Measurements from ENCODE around the gene CHSY3. TPM values are rescaled to one million over a fixed set of nuclear protein-coding genes. Genes with fewer than 3 reads are reported as not detected.
A peak's percentile ranks its signal among the peaks of the same experiment; 100 is the strongest.

CHSY3 gene
- total RNA-seq, 2 donors from 2014 or later, result 1.2 to 2.0 TPM

- H3K9me3 Mint-ChIP-seq, result no peaks in the 10 kb centered on the region
- peaks cover 41% of the 10 kb centered on the region for H3K27me3 Mint-ChIP-seq (ENCODE audit: insufficient read depth)
- no peak overlapping the region for H3K4me3 ChIP-seq (ENCODE audit: low read length)
- H3K36me3 Mint-ChIP-seq (ENCODE audit: low read depth), result no peaks in the 10 kb centered on the region
- WGBS, 2 experiments (ENCODE audit: insufficient coverage in 1 of 2, insufficient read length in 1 of 2), result 83 to 87% methylated on average over 3 to 6 of the region's 6 CpGs
- H3K27ac ChIP-seq (ENCODE audit: low read depth, low read length), result no peak overlapping the region
- no peak overlapping the region for H3K9ac ChIP-seq (ENCODE audit: extremely low read depth, low read length, poor library complexity, severe bottlenecking)
- peaks cover 59% of the 10 kb centered on the region for H3K27me3 ChIP-seq (ENCODE audit: control insufficient read depth, insufficient read depth, low read length, poor library complexity, severe bottlenecking)
- no peaks in the 10 kb centered on the region for H3K9me3 ChIP-seq (ENCODE audit: control insufficient read depth, low read length)
- H3K27ac Mint-ChIP-seq, result no peak overlapping the region
- peaks cover 12% of the 10 kb centered on the region for H3K4me1 Mint-ChIP-seq
- H3K4me3 Mint-ChIP-seq, result no peak overlapping the region
- TF ChIP-seq, protein P1, sequence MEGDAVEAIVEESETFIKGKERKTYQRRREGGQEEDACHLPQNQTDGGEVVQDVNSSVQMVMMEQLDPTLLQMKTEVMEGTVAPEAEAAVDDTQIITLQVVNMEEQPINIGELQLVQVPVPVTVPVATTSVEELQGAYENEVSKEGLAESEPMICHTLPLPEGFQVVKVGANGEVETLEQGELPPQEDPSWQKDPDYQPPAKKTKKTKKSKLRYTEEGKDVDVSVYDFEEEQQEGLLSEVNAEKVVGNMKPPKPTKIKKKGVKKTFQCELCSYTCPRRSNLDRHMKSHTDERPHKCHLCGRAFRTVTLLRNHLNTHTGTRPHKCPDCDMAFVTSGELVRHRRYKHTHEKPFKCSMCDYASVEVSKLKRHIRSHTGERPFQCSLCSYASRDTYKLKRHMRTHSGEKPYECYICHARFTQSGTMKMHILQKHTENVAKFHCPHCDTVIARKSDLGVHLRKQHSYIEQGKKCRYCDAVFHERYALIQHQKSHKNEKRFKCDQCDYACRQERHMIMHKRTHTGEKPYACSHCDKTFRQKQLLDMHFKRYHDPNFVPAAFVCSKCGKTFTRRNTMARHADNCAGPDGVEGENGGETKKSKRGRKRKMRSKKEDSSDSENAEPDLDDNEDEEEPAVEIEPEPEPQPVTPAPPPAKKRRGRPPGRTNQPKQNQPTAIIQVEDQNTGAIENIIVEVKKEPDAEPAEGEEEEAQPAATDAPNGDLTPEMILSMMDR (conservative IDR thresholded peaks at IDR 0.05), result no peak
- H3K4me1 ChIP-seq (ENCODE audit: control insufficient read depth, insufficient read depth, low read length), result no peaks in the 10 kb centered on the region
- H3K36me3 ChIP-seq (ENCODE audit: control insufficient read depth, insufficient read depth, low read length), result no peaks in the 10 kb centered on the region
- no peak for DNase-seq
Measured at GRCh38 chr5:129902816-129903215, 1.4 kb upstream of the CHSY3 start.

DNA sequence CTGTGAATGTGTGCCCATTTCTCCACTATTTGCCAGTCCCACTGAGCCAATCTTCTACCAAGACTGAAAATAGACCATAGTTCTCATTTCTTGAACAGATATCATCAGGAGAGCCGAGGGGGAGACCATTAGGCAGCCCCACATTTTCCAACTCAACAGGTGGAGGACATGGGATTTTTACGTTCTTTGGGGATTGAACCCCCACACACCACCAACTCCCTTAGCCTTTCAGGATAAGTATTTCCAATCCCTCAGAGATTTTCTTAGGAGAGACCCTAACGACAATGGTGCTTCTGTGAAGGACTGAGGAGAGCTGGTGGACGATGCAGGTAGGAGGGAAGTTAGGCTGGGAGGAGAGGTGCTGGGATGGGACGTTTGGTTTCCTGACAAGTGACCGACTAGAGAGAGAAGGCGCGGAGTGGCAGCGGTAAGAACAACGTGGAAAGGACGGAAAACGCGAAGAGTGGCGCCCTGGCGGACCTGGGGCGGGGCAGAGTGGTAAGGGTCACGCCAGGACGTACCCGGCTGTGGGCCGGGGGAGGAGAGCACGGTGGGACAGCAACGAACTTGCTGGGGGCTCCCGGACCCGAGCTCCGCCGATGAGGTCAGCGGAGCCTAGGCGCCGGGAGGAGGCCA is 681 bp upstream of the CHSY3 start:
- H3K27ac Mint-ChIP-seq, result peak overlapping the region; percentile 40
- H3K9me3 Mint-ChIP-seq, result no peaks in the 10 kb centered on the region
- H3K4me3 ChIP-seq (ENCODE audit: low read length), result peak overlapping the region; percentile 79
- H3K4me1 Mint-ChIP-seq, result peaks cover 12% of the 10 kb centered on the region
- WGBS, 2 experiments (ENCODE audit: insufficient coverage in 1 of 2, insufficient read length in 1 of 2), result 6 to 8% methylated on average over 18 to 28 of the region's 29 CpGs
- H3K36me3 Mint-ChIP-seq (ENCODE audit: low read depth), result no peaks in the 10 kb centered on the region
- TF ChIP-seq, protein P1 (conservative IDR thresholded peaks at IDR 0.05), result no peak
- no peak overlapping the region for H3K27ac ChIP-seq (ENCODE audit: low read depth, low read length)
- H3K9me3 ChIP-seq (ENCODE audit: control insufficient read depth, low read length), result no peaks in the 10 kb centered on the region
- peaks cover 61% of the 10 kb centered on the region for H3K27me3 ChIP-seq (ENCODE audit: control insufficient read depth, insufficient read depth, low read length, poor library complexity, severe bottlenecking)
- H3K36me3 ChIP-seq (ENCODE audit: control insufficient read depth, insufficient read depth, low read length), result no peaks in the 10 kb centered on the region
- H3K4me3 Mint-ChIP-seq, result peak overlapping the region; percentile 72
- H3K27me3 Mint-ChIP-seq (ENCODE audit: insufficient read depth), result peaks cover 46% of the 10 kb centered on the region
- no peaks in the 10 kb centered on the region for H3K4me1 ChIP-seq (ENCODE audit: control insufficient read depth, insufficient read depth, low read length)
- no peak for DNase-seq
- peak overlapping the region; percentile 24 for H3K9ac ChIP-seq (ENCODE audit: extremely low read depth, low read length, poor library complexity, severe bottlenecking)

- TF ChIP-seq, protein P1 (conservative IDR thresholded peaks at IDR 0.05), result peak; percentile 28
- H3K27me3 Mint-ChIP-seq (ENCODE audit: insufficient read depth), result peaks cover 46% of the 10 kb centered on the region
- 0 to 1% methylated on average over 14 to 105 of the region's 105 CpGs for WGBS, 2 experiments (ENCODE audit: insufficient coverage in 1 of 2, insufficient read length in 1 of 2)
- Histone ChIP-seq H3K4me1 (ENCODE audit: control insufficient read depth, insufficient read depth, low read length) (no peaks in the 10 kb centered on the region), H3K4me3 (ENCODE audit: low read length) (peak overlapping the region; percentile 79), H3K27ac (ENCODE audit: low read depth, low read length) (no peak overlapping the region), H3K9me3 (ENCODE audit: control insufficient read depth, low read length) (no peaks in the 10 kb centered on the region), H3K9ac (ENCODE audit: extremely low read depth, low read length, poor library complexity, severe bottlenecking) (no peak overlapping the region), H3K27me3 (ENCODE audit: control insufficient read depth, insufficient read depth, low read length, poor library complexity, severe bottlenecking) (peaks cover 61% of the 10 kb centered on the region), H3K36me3 (ENCODE audit: control insufficient read depth, insufficient read depth, low read length) (no peaks in the 10 kb centered on the region)
- no peaks in the 10 kb centered on the region for H3K36me3 Mint-ChIP-seq (ENCODE audit: low read depth)
- peaks cover 12% of the 10 kb centered on the region for H3K4me1 Mint-ChIP-seq
- DNase-seq, result peak; percentile 75
- H3K9me3 Mint-ChIP-seq, result no peaks in the 10 kb centered on the region
- H3K27ac Mint-ChIP-seq, result no peak overlapping the region
- peak overlapping the region; percentile 72 for H3K4me3 Mint-ChIP-seq
Measured at GRCh38 chr5:129904667-129905472, 605 bp downstream of the CHSY3 start.

Data from endodermal cell (in vitro differentiated cells).